Activated CD4-positive, CD25-positive, alpha-beta regulatory T cell treated with anti-CD3 and anti-CD28 coated beads, Interleukin-2, amount 50 U/mL, for 72 hours (primary cell): ENCODE data around the gene SMAGP.
"Not testable (repeated sequence)": the region's sequence is repeated elsewhere in the genome, so short reads cannot be mapped to it uniquely, and the experiment has no call there.

Source experiments
- DNase-seq: peaks from one replicate; pipeline ENCODE4 v3.0.0; 2021

The SMAGP gene

DNA sequence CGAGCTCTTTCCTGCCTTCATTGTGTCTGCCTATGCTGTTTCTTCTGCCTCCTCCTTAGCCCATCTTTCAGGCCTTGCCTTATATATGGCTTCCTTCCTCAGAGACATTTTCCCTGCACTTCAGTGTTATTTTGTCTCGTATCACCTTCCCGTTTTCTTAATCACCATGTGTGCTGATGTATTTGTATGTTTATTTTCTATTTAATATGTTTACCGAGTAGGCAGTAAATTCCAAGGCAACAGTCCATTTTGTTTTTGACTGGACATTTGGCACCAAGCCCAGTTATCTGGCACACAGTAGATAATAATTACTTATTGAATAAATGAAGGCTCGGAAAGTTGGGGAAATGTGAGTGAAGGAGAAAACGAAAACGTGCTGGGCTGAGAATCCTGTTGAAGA, 47.8 kb downstream of the SMAGP start:
- DNase-seq: no peak

DNA sequence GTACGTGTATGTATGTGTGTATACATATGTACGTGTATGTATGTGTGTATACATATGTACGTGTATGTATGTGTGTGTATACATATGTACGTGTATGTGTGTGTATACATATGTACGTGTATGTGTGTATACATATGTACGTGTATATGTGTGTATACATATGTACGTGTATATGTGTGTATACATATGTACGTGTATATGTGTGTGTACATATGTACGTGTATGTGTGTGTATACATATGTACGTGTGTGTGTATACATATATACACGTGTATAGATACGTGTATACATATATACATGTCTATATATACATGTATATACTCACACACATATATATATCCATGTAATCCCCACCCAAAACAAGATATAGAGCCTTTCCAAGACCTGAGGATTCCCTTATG, 50.4 kb downstream of the SMAGP start:
- DNase-seq: not testable (repeated sequence)

DNA sequence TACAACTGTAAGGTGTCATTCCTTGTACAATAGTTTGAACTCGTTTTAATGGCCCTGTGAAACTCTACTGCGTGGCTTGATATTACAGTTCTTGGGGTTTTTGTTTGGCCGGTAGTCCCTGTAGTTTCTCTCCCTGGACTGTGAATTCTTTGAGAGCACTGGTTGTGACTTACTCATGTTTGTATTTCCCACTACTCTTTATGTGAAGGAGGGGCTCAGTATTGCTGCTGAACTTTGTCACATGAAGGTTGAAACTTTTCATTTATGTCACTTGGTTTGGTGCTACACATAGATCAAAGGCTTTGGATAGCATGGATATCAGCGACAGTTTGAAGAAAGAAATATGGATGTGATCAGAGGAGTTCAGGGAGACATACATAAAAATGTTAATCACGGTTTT, 50.9 kb downstream of the SMAGP start:
- DNase-seq: no peak

DNA sequence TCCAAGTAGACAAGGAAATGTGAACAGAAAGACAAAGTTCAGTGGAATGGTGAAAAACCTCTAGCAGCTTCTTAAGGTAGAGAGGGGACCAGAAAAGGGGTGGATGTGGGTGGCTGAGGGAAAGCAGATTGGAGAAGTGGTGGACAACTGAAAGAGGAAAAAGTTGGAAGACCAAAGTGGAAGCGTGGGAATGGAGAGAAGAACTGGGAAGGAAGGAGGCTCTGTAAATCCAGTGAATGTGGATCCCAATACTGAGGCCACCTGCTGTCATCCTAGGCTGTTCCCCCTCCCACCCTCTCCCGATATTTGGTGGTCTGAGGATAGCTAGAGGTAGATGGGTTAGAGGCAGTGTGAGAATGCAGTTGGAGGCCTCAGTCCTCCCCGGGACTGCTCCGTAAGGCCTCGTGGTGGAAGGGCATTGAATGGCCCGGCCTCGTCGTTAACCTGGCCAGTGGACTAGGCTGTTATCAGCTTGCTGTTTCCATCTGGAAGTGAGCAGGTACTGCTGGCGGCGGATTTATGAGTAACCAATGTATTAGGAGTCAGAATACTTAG, 51.5 kb downstream of the SMAGP start:
- DNase-seq: no peak

DNA sequence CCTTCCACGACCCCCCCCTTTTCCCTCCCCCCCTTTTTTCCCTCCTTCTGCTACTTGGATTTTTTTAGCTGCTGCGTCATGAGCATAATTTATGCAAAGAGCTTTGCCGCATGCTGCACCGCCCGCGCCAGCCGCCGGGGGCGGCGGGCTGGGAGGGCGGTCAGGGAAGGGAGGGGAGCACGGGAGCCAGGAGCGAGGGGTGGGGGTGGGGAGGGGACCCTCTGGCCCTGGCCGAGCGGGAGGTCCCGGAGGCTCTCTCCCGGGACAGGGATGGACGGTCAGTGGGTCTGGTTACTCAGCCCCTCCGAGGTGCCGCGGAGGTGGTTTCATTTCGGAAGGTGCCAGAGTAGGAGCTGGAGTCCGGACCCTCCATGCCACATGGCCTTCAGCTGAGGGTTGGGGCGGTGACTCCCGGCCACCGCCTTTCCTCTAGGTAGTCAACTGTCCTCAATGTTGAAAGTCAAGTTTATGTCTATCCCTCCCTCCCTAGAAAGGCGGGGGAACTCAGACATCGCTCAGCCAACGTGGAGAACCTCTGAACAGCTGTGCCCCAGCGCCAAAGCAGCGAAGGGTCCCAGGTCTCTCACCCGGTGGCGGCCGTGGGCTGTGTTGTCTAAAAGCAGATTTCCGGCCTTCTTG, 52.1 kb downstream of the SMAGP start, which contains the start of gene POU6F1:
Gene POU6F1, minus strand, starts transcription at position 95 of the 639 bp plus-strand sequence. CDS start 11,226 bp downstream, outside the sequence.
- peak; percentile 67 for DNase-seq

DNA sequence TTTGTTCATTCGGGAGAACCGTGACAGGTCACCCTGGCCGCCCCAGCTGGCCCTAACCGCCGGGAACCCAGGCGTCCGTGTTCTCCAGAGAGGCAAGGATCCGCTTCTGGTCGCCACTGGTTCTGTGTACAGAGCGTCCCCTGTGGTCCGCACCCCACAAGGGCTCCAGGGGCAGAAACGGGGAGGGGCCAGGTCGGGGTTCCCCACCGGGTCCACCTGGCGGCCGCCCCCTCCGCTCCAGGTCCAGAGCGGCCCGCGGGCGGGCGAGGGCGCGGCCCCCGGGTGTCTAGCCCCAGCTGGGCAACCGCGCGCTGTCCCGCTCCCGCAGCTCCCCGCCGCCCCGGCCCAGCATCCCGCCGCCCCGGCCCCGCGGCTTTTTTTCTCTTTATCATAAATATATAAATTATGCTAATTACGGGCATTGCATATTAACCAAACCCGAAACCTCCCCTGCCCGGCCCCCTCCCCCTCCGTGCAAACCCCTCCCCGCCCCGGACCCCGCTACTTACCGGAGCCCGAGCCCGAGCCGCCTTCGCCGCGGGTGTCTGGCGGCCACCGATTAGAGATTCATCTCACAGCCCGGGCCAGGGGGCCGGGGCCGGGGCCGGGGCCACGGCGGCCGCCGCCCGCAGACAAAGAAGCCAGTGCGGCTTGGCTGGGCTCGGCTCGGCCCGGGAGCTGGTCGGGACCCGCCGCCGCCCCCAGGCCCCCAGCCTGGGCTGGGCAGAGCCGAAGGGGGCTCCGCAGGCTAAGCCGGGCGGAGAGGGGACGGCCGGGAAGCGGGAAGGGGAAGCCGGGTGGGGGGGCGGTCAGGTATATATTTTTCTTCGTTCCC, 52.9 kb downstream of the SMAGP start:
- DNase-seq: peak; percentile 60

DNA sequence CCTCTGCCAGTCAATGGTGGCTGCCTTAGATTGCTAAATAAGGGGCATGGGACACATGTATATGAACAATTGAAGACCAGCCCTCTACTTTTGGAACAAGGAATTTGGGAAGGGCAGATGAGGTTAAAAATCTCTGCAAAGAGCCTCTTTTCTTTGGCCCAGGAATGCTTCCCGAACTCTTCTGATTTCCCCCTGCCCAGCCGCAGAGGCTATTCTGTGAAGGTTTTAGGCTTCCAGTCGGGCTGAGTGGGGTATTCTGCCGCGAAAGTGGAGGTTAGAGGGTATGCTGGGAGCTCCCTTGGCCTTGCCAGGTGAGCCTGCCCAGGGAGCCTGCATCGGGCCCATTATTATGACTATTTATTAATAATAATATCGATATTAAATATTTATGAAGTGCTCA, 53.6 kb downstream of the SMAGP start:
- no peak for DNase-seq

DNA sequence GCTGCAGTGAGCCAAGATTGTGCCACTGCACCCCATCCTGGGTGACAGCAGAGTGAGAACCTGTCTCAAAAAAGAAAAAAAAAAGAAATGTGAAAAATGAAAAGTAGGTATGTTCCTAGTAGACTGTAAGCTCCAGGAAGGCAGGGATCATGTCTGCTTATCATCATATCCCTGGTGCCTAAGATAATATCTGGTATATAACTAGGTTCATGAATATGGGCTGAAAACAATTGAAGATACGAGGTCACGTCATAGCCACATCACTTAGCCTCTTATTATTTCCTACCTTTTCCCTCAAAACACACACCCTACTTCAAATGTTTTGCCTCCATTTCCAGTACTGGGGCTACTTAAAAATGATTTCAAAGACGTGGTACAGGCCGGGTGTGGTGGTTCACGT, 55.3 kb downstream of the SMAGP start:
- DNase-seq: no peak

DNA sequence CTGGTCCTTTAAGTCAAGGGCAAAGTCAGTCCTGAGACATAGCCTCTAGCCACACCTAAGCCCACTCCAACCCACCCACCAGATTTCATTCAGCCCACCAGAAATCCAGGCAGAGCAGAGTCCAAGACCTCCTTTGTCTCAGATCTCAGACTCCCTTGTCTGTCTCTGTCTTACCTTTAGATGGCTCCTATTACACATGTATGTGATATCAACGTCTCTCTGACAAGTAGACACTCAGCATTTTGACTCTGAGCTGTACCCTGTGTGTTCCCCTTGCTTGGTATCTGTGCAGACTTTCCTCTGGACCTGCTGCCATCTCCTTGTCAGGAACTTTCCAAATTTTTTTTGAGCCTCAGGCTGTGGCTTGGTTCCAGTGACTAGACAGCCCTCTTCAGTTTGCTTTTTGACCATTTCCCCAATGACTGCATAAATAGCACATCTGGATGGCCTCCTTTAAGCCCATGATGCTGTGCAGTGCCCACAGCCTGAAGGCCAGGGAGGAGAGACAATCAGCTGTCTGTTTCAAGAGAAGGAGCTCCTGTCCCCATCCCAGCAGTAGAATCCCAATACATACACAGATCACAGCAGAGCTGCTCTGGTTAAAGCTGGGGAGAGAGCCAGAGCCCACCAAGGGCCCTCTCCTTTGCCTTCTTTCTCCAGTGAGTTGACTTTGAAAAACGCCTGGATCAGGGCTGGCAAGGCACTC, 59.4 kb downstream of the SMAGP start:
- DNase-seq: no peak

DNA sequence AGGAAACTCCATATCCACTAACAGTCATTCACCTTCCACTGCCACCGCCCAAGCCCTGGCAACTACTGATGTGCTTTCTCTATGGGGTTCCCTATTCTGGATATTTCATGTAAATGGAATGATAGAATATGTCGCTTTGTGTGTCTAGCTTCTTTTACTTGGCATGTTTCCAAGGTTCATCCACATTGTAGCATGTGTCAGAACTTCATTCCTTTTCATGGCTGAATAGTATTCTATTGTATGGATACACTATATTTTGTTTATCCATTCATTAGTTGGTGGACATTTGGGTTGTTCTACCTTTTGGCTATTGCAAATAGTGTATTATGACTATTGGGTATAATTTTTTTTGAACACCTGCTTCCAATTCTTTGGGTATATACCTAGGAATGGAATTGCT, 61.0 kb downstream of the SMAGP start:
- DNase-seq: no peak

DNA sequence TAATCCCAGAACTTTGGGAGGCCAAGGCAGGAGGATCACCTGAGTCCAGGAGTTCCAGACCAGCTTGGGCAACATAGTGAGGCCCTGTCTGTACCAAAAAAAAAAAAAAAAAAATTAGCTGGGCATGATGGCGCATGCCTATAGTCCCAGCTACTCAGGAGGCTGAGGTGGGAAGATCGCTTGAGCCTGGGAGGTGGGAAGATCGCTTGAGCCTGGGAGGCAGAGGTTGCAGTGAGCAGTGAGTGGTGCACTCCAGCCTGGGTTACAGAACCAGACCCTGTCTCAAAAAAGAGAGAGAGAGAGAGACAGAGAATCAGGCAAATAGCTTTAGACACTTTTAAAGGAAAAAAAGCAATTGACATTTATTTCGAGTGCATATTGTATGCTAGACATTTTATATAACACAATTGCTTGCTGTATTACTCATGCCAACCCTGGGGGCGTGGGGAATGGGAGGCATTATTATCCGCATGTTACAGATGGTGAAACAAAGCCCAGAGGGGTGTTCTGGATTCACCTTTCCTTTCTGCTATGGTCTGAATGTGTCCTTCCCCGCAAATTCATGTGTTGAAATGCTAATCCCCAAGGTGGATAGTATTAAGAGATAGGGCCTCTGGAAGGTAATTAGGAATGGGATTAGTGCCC, 62.1 kb downstream of the SMAGP start:
- DNase-seq: no peak

DNA sequence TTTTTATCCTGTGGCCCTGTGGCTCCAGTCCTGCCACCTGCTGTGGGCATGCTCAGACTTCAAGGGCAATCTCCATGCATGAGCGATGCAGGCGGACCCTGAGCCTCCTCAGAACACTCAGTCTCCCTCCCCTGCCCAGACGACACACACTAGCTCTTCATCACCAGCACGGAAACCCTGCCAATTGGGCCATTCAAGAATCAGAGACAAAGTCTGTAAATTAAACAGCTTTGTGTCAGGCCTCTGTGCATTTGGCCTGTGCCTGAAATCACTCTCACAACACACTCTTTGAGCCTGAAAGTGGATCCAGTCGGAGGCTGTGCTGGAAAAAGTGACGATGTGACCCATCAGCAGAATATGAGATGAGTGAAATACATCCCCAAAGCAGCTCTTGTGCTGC, 64.9 kb downstream of the SMAGP start:
- DNase-seq: no peak

DNA sequence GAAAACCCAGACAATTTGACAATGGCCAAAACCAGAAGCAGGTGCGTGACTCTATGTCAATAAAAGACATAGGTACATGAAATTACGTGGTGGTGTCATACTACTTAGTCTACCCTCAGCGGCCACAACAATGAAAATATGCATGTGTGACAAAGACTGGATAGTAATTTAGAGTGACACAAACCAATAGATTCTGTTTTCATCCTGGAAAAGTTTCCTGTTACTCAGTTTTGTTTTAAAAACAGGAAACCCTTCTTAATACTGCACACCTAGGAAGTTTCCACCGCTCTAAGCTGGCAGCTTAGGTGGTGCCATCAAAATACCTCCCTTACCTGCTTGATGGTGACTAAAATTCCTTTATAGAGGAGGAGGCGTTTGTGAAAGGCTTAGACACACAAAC, 67.5 kb downstream of the SMAGP start:
- no peak for DNase-seq

DNA sequence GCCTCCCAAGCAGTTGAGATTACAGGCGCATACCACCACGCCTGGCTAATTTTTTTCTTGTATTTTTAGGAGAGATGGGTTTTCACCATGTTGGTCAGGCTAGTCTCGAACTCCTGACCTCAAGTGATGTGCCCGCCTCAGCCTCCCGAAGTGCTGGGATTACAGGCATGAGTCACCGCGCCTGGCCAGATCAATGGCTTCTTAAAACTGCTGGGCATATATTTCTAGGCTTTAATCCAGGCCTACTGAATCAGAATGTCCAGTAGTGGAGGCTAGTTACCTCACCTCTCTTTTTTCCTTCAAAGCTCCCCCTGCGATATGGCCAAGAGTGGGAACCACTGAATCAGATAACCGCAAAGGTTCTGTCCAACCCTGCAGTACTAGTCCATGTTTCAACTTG, 69.4 kb downstream of the SMAGP start:
- no peak for DNase-seq

DNA sequence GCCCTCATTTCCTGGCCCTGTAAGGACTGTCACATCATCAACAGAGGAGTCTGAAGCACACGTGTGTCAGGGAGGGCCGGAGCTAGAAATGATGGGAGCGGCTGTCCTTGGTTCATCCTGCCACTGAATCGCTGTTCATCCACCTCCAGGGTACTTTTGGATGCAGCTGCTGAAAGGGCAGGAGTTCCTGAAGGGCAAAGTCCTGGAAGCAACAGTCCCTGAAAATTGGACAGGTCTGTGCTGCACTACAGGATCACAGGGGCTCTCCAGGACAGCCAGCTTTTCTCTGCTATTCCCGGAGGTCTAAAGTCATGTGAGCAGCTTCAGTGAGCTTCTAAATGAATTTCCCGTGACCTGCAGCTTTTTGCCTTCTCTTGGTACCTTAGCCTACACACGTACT, 70.1 kb downstream of the SMAGP start:
- DNase-seq: no peak

DNA sequence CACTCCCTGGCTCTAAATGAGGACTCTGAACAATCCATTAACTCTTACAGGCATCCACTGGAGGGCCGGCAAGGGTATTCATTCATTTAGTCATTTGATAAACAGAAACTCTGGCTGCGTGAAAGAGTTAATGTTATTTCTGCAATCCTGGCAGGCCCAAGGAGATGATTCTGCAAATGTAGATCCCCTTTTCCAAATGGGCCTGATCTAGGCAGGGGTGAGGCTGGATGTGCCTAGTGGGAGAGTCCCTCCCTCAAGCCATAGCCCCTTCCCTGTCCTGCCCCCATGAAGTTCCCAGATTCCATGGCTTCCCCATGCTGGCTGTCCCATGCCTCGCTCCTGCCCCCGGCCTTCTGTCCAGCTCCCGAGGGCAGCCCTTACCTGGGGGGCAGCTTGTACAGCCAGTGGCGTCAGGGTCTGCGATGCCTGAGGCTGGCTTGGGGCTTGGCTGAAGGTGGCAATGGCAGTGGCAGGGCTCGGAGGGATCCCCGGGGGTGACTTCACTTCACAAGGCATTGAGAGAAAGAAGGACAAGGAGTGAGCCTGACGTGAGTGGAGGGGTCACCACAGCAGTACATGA, 70.8 kb downstream of the SMAGP start:
- DNase-seq: no peak

DNA sequence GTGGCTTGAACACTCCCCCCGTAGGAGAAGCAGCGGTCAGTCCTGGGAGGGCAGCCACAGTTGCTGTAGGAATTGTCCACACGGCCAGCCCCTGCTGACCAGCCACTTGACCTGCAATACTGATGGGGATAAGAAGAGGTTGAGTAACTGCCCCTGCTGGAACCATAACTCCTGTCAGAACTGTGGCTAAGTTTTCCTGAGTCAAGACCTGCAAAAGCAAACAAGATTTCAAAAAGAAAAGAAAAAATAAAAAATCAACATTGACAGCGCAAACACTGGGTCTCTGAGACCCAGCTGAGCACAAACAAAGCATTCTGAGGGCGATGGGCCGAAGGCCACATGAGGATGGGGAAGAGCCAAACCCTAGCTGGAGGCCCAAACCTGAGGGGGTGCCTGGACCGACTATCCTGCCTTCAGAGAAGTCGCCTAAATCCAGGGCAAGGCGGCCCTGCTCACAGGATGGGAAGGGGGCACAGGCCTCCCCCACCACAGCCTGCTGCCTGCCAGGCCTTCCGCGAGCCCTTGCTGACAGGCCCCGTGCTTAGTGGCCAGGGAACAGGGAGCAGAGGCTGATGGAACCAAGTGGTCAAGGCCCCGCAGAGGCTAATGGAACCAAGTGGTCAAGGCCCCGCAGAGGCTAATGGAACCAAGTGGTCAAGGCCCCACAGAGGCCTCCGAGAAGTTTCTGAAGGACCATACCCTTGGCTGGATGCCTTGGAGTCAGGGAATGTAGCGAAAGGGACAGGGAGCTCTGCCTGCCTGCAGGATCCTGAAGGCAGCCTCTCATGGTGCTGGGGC, 71.4 kb downstream of the SMAGP start:
- no peak for DNase-seq

DNA sequence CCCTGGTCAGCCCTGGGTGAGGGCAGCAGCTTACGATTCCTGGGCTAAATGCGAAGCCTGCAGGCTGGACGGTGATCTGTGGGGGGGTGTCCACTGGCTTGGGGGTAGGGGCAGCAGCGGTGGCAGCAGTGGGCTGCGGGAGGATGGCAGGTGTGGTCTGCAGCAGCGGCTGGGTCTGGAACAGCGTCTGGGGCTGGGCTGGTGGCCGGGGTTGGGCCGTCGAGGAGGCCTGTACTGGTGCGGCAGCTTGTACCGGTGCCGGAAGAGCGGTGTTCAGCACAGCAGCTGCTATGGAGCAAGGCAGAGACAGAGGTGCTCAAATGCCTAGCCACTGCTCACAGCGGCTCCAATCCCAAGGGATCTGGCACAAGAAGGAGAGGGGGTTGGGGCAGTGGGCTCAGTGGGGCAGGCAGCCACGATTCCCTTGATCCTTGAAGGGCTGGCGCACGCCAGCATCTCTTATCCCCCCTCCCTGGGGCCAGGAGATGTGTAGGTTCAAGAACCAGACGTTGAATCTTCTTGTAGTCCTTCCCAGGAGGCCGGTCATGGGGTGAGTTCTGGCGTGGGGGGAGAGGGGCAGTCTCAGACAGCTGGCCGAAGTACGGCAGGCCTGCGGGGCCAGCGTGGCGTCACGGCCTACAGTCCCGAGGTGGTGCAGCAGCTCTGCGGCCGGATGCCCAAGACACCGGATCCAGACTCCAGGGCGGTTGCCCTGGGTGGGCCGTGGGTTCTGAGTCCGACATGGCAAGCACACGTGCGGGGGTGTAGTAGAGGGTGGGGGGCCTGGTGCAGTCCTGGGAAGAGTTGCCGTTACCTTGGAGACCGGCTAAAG, 72.3 kb downstream of the SMAGP start:
- no peak for DNase-seq

DNA sequence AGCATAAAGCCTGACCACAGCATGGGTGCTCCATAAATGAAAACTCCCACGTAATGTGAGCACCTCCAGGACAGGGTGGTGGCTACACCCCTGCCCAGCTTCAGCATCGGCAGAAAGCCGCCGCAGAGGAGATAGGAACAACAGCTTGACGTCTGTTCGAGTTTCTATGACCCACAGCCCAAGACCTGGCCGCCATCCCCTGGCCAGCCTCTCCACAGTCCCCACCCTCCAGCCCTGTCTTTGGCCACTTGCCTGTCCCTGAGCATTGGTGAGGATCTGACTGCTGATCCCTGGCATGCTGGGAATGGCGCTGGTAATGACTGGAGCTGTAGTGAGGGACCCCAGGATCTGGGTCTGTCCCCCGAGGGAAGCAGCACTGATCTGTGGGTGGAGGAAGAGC, 73.7 kb downstream of the SMAGP start:
- DNase-seq: no peak

DNA sequence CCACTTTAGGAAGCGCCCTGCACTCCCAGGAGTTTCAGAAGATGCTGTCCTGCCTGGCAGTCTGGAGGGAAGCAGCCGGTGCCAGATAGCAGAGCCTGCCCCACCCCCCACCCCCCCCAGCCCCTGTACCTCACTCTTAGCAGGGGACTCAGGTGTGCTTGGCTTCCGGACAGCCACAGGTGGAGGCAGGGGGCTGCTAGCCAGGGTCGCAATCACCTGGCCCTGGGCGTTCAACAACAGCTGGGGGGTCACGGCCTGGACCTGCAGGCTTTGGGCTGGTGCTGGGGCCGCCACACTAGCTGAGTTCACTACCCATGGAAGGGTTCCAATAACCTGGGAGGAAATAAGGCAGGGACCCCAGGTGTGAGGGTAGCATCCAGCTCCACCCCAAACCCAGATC, 74.4 kb downstream of the SMAGP start:
- DNase-seq: no peak
